ENCODE measurements around the gene MINDY1.

DNA sequence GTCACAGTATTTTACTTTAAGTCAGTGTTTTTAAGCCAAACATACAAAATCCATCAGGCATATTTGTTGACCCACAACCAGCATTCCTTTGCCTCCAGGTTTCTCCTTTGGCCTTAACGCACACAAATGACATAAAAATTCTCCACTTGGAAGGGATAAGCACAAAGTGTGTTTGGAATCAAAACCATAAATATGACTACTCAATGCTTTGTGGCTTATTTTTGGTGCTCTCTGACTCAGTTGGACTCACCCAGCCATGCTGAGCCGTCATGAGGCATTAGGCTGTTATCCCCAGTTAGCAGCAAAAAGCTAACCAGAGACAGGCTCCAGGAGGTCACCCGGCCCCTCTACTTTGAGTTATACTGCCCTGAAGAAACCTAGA lies 2.5 kb upstream of the MINDY1 start:
- TF ChIP-seq, protein P1, sequence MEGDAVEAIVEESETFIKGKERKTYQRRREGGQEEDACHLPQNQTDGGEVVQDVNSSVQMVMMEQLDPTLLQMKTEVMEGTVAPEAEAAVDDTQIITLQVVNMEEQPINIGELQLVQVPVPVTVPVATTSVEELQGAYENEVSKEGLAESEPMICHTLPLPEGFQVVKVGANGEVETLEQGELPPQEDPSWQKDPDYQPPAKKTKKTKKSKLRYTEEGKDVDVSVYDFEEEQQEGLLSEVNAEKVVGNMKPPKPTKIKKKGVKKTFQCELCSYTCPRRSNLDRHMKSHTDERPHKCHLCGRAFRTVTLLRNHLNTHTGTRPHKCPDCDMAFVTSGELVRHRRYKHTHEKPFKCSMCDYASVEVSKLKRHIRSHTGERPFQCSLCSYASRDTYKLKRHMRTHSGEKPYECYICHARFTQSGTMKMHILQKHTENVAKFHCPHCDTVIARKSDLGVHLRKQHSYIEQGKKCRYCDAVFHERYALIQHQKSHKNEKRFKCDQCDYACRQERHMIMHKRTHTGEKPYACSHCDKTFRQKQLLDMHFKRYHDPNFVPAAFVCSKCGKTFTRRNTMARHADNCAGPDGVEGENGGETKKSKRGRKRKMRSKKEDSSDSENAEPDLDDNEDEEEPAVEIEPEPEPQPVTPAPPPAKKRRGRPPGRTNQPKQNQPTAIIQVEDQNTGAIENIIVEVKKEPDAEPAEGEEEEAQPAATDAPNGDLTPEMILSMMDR (conservative IDR thresholded peaks at IDR 0.05; ENCODE audit: low read depth, low read length), result no peak
- TF ChIP-seq EZH2 (IDR thresholded peaks at IDR 0.05; ENCODE audit: borderline replicate concordance, low read depth, low read length, poor library complexity, severe bottlenecking), result no peak

All from A673 (cell line).